ENCODE data around the gene MRPS16. TPM values are rescaled to one million over a fixed set of nuclear protein-coding genes. Genes with fewer than 3 reads are reported as not detected.

The MRPS16 gene
- total RNA-seq, 1 experiment from 2014 or later: 275 TPM

GRCh38 chr10:73211106-73211811, 41.2 kb downstream of the MRPS16 start:
- TF ChIP-seq EZH2phosphoT487 (IDR thresholded peaks at IDR 0.05; ENCODE audit: borderline replicate concordance, low read length): no peak
- no peak for TF ChIP-seq EZH2 (IDR thresholded peaks at IDR 0.05; ENCODE audit: low read length, unreplicated experiment)
- TF ChIP-seq, protein P1, sequence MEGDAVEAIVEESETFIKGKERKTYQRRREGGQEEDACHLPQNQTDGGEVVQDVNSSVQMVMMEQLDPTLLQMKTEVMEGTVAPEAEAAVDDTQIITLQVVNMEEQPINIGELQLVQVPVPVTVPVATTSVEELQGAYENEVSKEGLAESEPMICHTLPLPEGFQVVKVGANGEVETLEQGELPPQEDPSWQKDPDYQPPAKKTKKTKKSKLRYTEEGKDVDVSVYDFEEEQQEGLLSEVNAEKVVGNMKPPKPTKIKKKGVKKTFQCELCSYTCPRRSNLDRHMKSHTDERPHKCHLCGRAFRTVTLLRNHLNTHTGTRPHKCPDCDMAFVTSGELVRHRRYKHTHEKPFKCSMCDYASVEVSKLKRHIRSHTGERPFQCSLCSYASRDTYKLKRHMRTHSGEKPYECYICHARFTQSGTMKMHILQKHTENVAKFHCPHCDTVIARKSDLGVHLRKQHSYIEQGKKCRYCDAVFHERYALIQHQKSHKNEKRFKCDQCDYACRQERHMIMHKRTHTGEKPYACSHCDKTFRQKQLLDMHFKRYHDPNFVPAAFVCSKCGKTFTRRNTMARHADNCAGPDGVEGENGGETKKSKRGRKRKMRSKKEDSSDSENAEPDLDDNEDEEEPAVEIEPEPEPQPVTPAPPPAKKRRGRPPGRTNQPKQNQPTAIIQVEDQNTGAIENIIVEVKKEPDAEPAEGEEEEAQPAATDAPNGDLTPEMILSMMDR (conservative IDR thresholded peaks at IDR 0.05; ENCODE audit: low read depth, low read length): no peak
- intact Hi-C loops (cut with micrococcal nuclease): no loop called here
- DNase-seq (no peak), ATAC-seq (no peak)
- H4K20me1 ChIP-seq (ENCODE audit: low read length): no peaks in the 10 kb centered on the region
- no peak overlapping the region for H2AFZ ChIP-seq (ENCODE audit: low read length)
- no peaks in the 10 kb centered on the region for H3K27me3 ChIP-seq (ENCODE audit: low read length)
- BruUV-seq (replicated peaks): no TSS peak
- no peak overlapping the region for H3K27ac ChIP-seq (ENCODE audit: low read length)
- no peaks in the 10 kb centered on the region for H3F3A ChIP-seq (ENCODE audit: low read length, unreplicated experiment)
- no peak overlapping the region for H3K4me2 ChIP-seq (ENCODE audit: low read length)
- no peak overlapping the region for H3K9ac ChIP-seq (ENCODE audit: low read length)
- H3K4me1 ChIP-seq (ENCODE audit: insufficient read depth, low read length): no peaks in the 10 kb centered on the region; the same call in 1 of the 2 replicates
- CTCF ChIA-PET: interaction anchor here (0.5 to 0.6 kb wide), 2 partner anchors 112 to 409 kb away, joined by 3 read pairs; no protein-coding TSS in a partner anchor
- H3K9me3 ChIP-seq (ENCODE audit: low read length): no peaks in the 10 kb centered on the region
- H3K4me3 ChIP-seq (ENCODE audit: low read length): no peak overlapping the region
- peaks cover 11% of the 10 kb centered on the region for H3K36me3 ChIP-seq (ENCODE audit: low read depth, low read length)
- POLR2A ChIA-PET (ENCODE audit: unreplicated experiment): interaction anchor here (0.6 kb wide), 1 partner anchor 373 kb away, joined by 6 read pairs; no protein-coding TSS in a partner anchor
- H3K9me2 ChIP-seq (replicated peaks; ENCODE audit: low read length): no peaks in the 10 kb centered on the region
- H3K79me2 ChIP-seq (ENCODE audit: low read length): no peaks in the 10 kb centered on the region

GRCh38 chr10:73210395-73211105, 41.9 kb downstream of the MRPS16 start:
- TF ChIP-seq, protein P1 (conservative IDR thresholded peaks at IDR 0.05; ENCODE audit: low read depth, low read length): no peak
- TF ChIP-seq EZH2phosphoT487 (IDR thresholded peaks at IDR 0.05; ENCODE audit: borderline replicate concordance, low read length): no peak
- no peak for TF ChIP-seq EZH2 (IDR thresholded peaks at IDR 0.05; ENCODE audit: low read length, unreplicated experiment)
- Histone ChIP-seq H3K27me3 (ENCODE audit: low read length) (no peaks in the 10 kb centered on the region), H3K36me3 (ENCODE audit: low read depth, low read length) (peaks cover 15% of the 10 kb centered on the region), H3F3A (ENCODE audit: low read length, unreplicated experiment) (no peaks in the 10 kb centered on the region), H4K20me1 (ENCODE audit: low read length) (no peaks in the 10 kb centered on the region), H3K9ac (ENCODE audit: low read length) (no peak overlapping the region), H3K27ac (ENCODE audit: low read length) (no peak overlapping the region), H3K4me3 (ENCODE audit: low read length) (no peak overlapping the region), H3K9me2 (replicated peaks; ENCODE audit: low read length) (no peaks in the 10 kb centered on the region), H3K4me1 (ENCODE audit: insufficient read depth, low read length) (no peaks in the 10 kb centered on the region; the same call in 1 of the 2 replicates), H3K79me2 (ENCODE audit: low read length) (no peaks in the 10 kb centered on the region), H3K4me2 (ENCODE audit: low read length) (no peak overlapping the region), H3K9me3 (ENCODE audit: low read length) (no peaks in the 10 kb centered on the region), H2AFZ (ENCODE audit: low read length) (no peak overlapping the region)
- DNase-seq (no peak), ATAC-seq (no peak)
- intact Hi-C loops (cut with micrococcal nuclease): no loop called here
- ChIA-PET POLR2A (ENCODE audit: unreplicated experiment) (no interaction called here), CTCF (interaction anchor here (0.5 kb wide), 1 partner anchor 112 kb away, joined by 3 read pairs; no protein-coding TSS in a partner anchor)
- TSS peak; percentile 9 for BruUV-seq (replicated peaks)
